ENCODE results near the gene TMEM30B.
"Not testable (repeated sequence)": the region's sequence is repeated elsewhere in the genome, so short reads cannot be mapped to it uniquely, and the experiment has no call there.

The TMEM30B gene

GRCh38 chr14:61325166-61325565 is 44.0 kb upstream of the TMEM30B start:
- in situ Hi-C loops (cut with MboI; ENCODE audit: low pct_unique_long_range_greater_than_20kb, low sequenced_read_pairs, unreplicated experiment) = no loop called here
- no peak for DNase-seq (ENCODE audit: low spot score)
- no peak for TF ChIP-seq CTCF (IDR thresholded peaks at IDR 0.05; ENCODE audit: extremely low read depth, insufficient read depth, missing control alignments)

- no peak for TF ChIP-seq CTCF (IDR thresholded peaks at IDR 0.05; ENCODE audit: extremely low read depth, insufficient read depth, missing control alignments)
- in situ Hi-C loops (cut with MboI; ENCODE audit: low pct_unique_long_range_greater_than_20kb, low sequenced_read_pairs, unreplicated experiment) = no loop called here
- no peak for DNase-seq (ENCODE audit: low spot score)
Observed at GRCh38 chr14:61323970-61324369, 42.8 kb upstream of the TMEM30B start.

- DNase-seq (ENCODE audit: low spot score) = peak; percentile 44
- in situ Hi-C loops (cut with MboI; ENCODE audit: low pct_unique_long_range_greater_than_20kb, low sequenced_read_pairs, unreplicated experiment) = no loop called here
- TF ChIP-seq CTCF (IDR thresholded peaks at IDR 0.05; ENCODE audit: extremely low read depth, insufficient read depth, missing control alignments) = no peak
Observed at GRCh38 chr14:61322799-61323290, 41.7 kb upstream of the TMEM30B start.

- no peak for DNase-seq (ENCODE audit: low spot score)
- in situ Hi-C loops (cut with MboI; ENCODE audit: low pct_unique_long_range_greater_than_20kb, low sequenced_read_pairs, unreplicated experiment) = no loop called here
- no peak for TF ChIP-seq CTCF (IDR thresholded peaks at IDR 0.05; ENCODE audit: extremely low read depth, insufficient read depth, missing control alignments)
Observed at GRCh38 chr14:61322011-61322798, 41.1 kb upstream of the TMEM30B start.

- peak; percentile 41 for TF ChIP-seq CTCF (IDR thresholded peaks at IDR 0.05; ENCODE audit: extremely low read depth, insufficient read depth, missing control alignments)
- DNase-seq (ENCODE audit: low spot score) = peak; percentile 88
- in situ Hi-C loops (cut with MboI; ENCODE audit: low pct_unique_long_range_greater_than_20kb, low sequenced_read_pairs, unreplicated experiment) = no loop called here
Observed at GRCh38 chr14:61321385-61322010, 40.4 kb upstream of the TMEM30B start, which contains the start of gene PRKCH. PRKCH (plus strand) TSS chr14:61321579; CDS start chr14:61322102, 523 bp downstream.

- no peak for TF ChIP-seq CTCF (IDR thresholded peaks at IDR 0.05; ENCODE audit: extremely low read depth, insufficient read depth, missing control alignments)
- no peak for DNase-seq (ENCODE audit: low spot score)
- in situ Hi-C loops (cut with MboI; ENCODE audit: low pct_unique_long_range_greater_than_20kb, low sequenced_read_pairs, unreplicated experiment) = no loop called here
Observed at GRCh38 chr14:61320806-61321384, 39.8 kb upstream of the TMEM30B start.

GRCh38 chr14:61320170-61320569 is 39.0 kb upstream of the TMEM30B start:
- in situ Hi-C loops (cut with MboI; ENCODE audit: low pct_unique_long_range_greater_than_20kb, low sequenced_read_pairs, unreplicated experiment); DNase-seq (ENCODE audit: low spot score): not testable (repeated sequence)
